ENCODE measurements around the gene CACNA2D3.

CACNA2D3 gene

DNA sequence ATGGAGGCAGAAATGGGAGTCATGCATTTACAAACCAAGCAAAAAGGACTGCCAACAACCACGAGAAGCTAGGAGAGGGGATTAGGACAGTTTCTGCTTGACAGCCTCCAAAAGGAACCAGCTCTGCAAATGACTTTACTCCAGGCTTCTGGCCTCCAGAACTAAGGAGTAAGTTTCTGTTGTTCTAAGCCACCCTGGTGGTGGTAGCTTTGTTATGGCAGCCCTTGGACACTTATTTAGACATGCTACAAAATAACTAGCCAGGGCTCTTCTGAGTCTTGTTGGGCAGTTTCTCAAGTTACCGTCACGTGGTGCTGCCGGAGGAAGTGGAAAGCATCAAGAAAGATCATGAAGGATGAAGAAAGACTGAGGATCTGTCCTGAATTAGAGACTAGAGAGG lies 419.0 kb downstream of the CACNA2D3 start:
- H3K27ac ChIP-seq (ENCODE audit: low read depth, low read length): no peak overlapping the region
- H3K4me3 ChIP-seq (ENCODE audit: insufficient read depth, low read length, poor library complexity, severe bottlenecking): no peak overlapping the region
- TF ChIP-seq, protein P1, sequence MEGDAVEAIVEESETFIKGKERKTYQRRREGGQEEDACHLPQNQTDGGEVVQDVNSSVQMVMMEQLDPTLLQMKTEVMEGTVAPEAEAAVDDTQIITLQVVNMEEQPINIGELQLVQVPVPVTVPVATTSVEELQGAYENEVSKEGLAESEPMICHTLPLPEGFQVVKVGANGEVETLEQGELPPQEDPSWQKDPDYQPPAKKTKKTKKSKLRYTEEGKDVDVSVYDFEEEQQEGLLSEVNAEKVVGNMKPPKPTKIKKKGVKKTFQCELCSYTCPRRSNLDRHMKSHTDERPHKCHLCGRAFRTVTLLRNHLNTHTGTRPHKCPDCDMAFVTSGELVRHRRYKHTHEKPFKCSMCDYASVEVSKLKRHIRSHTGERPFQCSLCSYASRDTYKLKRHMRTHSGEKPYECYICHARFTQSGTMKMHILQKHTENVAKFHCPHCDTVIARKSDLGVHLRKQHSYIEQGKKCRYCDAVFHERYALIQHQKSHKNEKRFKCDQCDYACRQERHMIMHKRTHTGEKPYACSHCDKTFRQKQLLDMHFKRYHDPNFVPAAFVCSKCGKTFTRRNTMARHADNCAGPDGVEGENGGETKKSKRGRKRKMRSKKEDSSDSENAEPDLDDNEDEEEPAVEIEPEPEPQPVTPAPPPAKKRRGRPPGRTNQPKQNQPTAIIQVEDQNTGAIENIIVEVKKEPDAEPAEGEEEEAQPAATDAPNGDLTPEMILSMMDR (IDR thresholded peaks at IDR 0.05; ENCODE audit: insufficient read depth, low read length, poor library complexity, severe bottlenecking): no peak
- no peak for TF ChIP-seq EZH2phosphoT487 (conservative IDR thresholded peaks at IDR 0.05; ENCODE audit: low read length)
- no peaks in the 10 kb centered on the region for H3F3A ChIP-seq (ENCODE audit: insufficient read depth)
- no peaks in the 10 kb centered on the region for H3K79me2 ChIP-seq (ENCODE audit: insufficient read depth, low read length)
- H4K20me1 ChIP-seq (ENCODE audit: low read depth, low read length): no peaks in the 10 kb centered on the region
- no peak overlapping the region for H3K9ac ChIP-seq (ENCODE audit: low read length)
- H3K36me3 ChIP-seq (ENCODE audit: low read length): no peaks in the 10 kb centered on the region
- H3K9me2 ChIP-seq (replicated peaks; ENCODE audit: insufficient read depth, low read length): no peaks in the 10 kb centered on the region
- no peak overlapping the region for H3K4me2 ChIP-seq (ENCODE audit: low read depth, low read length, poor library complexity, severe bottlenecking)
- no peak overlapping the region for H2AFZ ChIP-seq (ENCODE audit: low read depth, low read length, severe bottlenecking)
- no peaks in the 10 kb centered on the region for H3K9me3 ChIP-seq (ENCODE audit: insufficient read depth, low read length)
- H3K27me3 ChIP-seq (ENCODE audit: low read length): no peaks in the 10 kb centered on the region

DNA sequence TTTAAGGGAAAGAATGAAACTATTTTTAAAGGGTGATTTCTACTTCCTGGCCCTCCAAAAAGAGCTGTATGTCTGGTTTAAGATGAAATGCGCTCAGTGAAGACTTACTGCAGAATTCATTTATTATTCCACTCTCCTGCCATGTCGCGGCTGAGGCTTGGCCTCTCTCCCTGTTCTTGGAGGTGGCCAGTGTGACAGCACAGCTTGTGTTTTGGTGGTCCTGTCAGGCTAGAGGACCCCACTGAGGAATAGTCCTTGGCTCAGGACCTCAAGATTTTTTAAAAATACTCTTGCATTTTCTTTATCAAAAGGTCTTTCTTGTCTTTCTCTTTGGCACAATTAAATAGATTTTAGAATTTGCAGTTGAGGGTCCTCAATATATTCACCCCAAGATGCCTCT lies 421.1 kb downstream of the CACNA2D3 start:
- Histone ChIP-seq H3F3A (ENCODE audit: insufficient read depth) (no peaks in the 10 kb centered on the region), H3K9ac (ENCODE audit: low read length) (no peak overlapping the region), H3K36me3 (ENCODE audit: low read length) (no peaks in the 10 kb centered on the region), H4K20me1 (ENCODE audit: low read depth, low read length) (no peaks in the 10 kb centered on the region), H3K27me3 (ENCODE audit: low read length) (no peaks in the 10 kb centered on the region), H3K9me3 (ENCODE audit: insufficient read depth, low read length) (no peaks in the 10 kb centered on the region), H3K4me2 (ENCODE audit: low read depth, low read length, poor library complexity, severe bottlenecking) (no peak overlapping the region), H2AFZ (ENCODE audit: low read depth, low read length, severe bottlenecking) (no peak overlapping the region), H3K79me2 (ENCODE audit: insufficient read depth, low read length) (no peaks in the 10 kb centered on the region), H3K9me2 (replicated peaks; ENCODE audit: insufficient read depth, low read length) (no peaks in the 10 kb centered on the region), H3K4me3 (ENCODE audit: insufficient read depth, low read length, poor library complexity, severe bottlenecking) (no peak overlapping the region), H3K27ac (ENCODE audit: low read depth, low read length) (no peak overlapping the region)
- no peak for TF ChIP-seq EZH2phosphoT487 (conservative IDR thresholded peaks at IDR 0.05; ENCODE audit: low read length)
- TF ChIP-seq, protein P1 (IDR thresholded peaks at IDR 0.05; ENCODE audit: insufficient read depth, low read length, poor library complexity, severe bottlenecking): no peak

DNA sequence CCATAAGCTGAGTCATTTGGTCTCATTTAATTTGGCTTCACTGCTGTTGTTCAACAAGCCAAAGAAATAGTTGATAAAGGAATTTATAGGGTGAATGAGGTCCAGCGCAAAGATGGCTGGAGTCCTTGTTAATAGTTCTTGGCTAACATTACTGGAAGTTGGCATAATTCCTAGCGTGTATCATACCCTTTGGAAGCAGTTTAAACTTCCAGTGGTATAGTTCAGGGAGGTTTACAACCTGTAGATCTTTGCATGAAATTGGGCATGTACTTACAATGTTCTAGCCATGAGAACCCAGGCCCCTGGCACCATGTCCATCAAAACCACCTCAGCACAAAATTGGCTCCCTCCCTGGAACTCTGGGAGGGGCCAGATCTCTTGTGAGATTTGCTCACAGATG lies 424.7 kb downstream of the CACNA2D3 start:
- no peak for TF ChIP-seq EZH2phosphoT487 (conservative IDR thresholded peaks at IDR 0.05; ENCODE audit: low read length)
- TF ChIP-seq, protein P1 (IDR thresholded peaks at IDR 0.05; ENCODE audit: insufficient read depth, low read length, poor library complexity, severe bottlenecking): no peak

More for the DNA sequence above, 424.7 kb downstream of the CACNA2D3 start:
- Histone ChIP-seq H3K36me3 (ENCODE audit: low read length) (no peaks in the 10 kb centered on the region), H3F3A (ENCODE audit: insufficient read depth) (no peaks in the 10 kb centered on the region), H4K20me1 (ENCODE audit: low read depth, low read length) (no peaks in the 10 kb centered on the region), H3K27ac (ENCODE audit: low read depth, low read length) (no peak overlapping the region), H3K9ac (ENCODE audit: low read length) (no peak overlapping the region), H2AFZ (ENCODE audit: low read depth, low read length, severe bottlenecking) (no peak overlapping the region), H3K79me2 (ENCODE audit: insufficient read depth, low read length) (no peaks in the 10 kb centered on the region), H3K4me3 (ENCODE audit: insufficient read depth, low read length, poor library complexity, severe bottlenecking) (no peak overlapping the region), H3K9me3 (ENCODE audit: insufficient read depth, low read length) (no peaks in the 10 kb centered on the region), H3K4me2 (ENCODE audit: low read depth, low read length, poor library complexity, severe bottlenecking) (no peak overlapping the region), H3K27me3 (ENCODE audit: low read length) (no peaks in the 10 kb centered on the region), H3K9me2 (replicated peaks; ENCODE audit: insufficient read depth, low read length) (no peaks in the 10 kb centered on the region)

Measured in SU-DHL-6 (cell line).